Measurements from ENCODE around the gene CDC6. TPM values are rescaled to one million over a fixed set of nuclear protein-coding genes. Genes with fewer than 3 reads are reported as not detected.

Gene CDC6
- total RNA-seq, 6 experiments from 2014 or later = 0.42 to 9.1 (median 3.1) TPM

GRCh38 chr17:40312893-40313667 lies 25.4 kb downstream of the CDC6 start:
- DNase-seq (peak in 2 of 3 donors; percentile 66 to 69), ATAC-seq (peak; percentile 5 to 43 (median 10))
- Histone ChIP-seq H3K4me3 (no peak overlapping the region), H3K27me3 (no peaks in the 10 kb centered on the region), H3K4me1 (peaks cover 0 to 80% (median 40%) of the 10 kb centered on the region in 4 donors), H3K27ac (peak overlapping the region in 2 of 3 donors; percentile 9 to 24), H3K36me3 (no peaks in the 10 kb centered on the region), H3K9me3 (no peaks in the 10 kb centered on the region)
- intact Hi-C loops (cut with DNase I) = no loop called here
- WGBS (ENCODE audit: insufficient coverage, low coverage, low lambda C conversion rate, missing lambda C conversion rate) = 88% methylated on average over 1 of the region's 4 CpGs
- no peak for TF ChIP-seq POLR2A (IDR thresholded peaks at IDR 0.05)
- TF ChIP-seq CTCF (IDR thresholded peaks at IDR 0.05) = no peak

GRCh38 chr17:40313668-40314583 lies 26.2 kb downstream of the CDC6 start:
- no peak for TF ChIP-seq POLR2A (IDR thresholded peaks at IDR 0.05)
- no peak for TF ChIP-seq CTCF (IDR thresholded peaks at IDR 0.05)
- Histone ChIP-seq H3K4me3 (no peak overlapping the region), H3K27me3 (no peaks in the 10 kb centered on the region), H3K36me3 (no peaks in the 10 kb centered on the region), H3K4me1 (peaks cover 0 to 72% (median 40%) of the 10 kb centered on the region in 4 donors), H3K9me3 (no peaks in the 10 kb centered on the region), H3K27ac (peak overlapping the region in 1 of 3 donors; percentile 24)
- DNase-seq = peak; percentile 34 to 51 (median 46)
- WGBS (ENCODE audit: insufficient coverage, low coverage, low lambda C conversion rate, missing lambda C conversion rate) = 46% methylated on average over 6 of the region's 7 CpGs
- intact Hi-C loops (cut with DNase I) = no loop called here
- ATAC-seq = no peak

GRCh38 chr17:40314584-40314956 lies 26.9 kb downstream of the CDC6 start:
- TF ChIP-seq POLR2A (IDR thresholded peaks at IDR 0.05) (no peak), CTCF (IDR thresholded peaks at IDR 0.05) (no peak)
- peak; percentile 77 to 95 (median 86) for DNase-seq
- Histone ChIP-seq H3K4me3 (no peak overlapping the region), H3K27me3 (no peaks in the 10 kb centered on the region), H3K4me1 (peaks cover 0 to 75% (median 41%) of the 10 kb centered on the region in 4 donors), H3K9me3 (no peaks in the 10 kb centered on the region), H3K27ac (no peak overlapping the region), H3K36me3 (no peaks in the 10 kb centered on the region)
- intact Hi-C loops (cut with DNase I) = no loop called here
- ATAC-seq = peak in 2 of 4 donors; percentile 38 to 44
- 40% methylated on average over 1 of the region's 3 CpGs for WGBS (ENCODE audit: insufficient coverage, low coverage, low lambda C conversion rate, missing lambda C conversion rate)

- TF ChIP-seq POLR2A (IDR thresholded peaks at IDR 0.05) = no peak
- no peak for TF ChIP-seq CTCF (IDR thresholded peaks at IDR 0.05)
- DNase-seq (peak in 2 of 3 donors; percentile 6 to 12), ATAC-seq (no peak)
- 100% methylated on average over 1 of the region's 3 CpGs for WGBS (ENCODE audit: insufficient coverage, low coverage, low lambda C conversion rate, missing lambda C conversion rate)
- H3K27ac ChIP-seq = no peak overlapping the region
- H3K4me1 ChIP-seq = peaks cover 0 to 75% (median 42%) of the 10 kb centered on the region in 4 donors
- no peaks in the 10 kb centered on the region for H3K27me3 ChIP-seq
- H3K4me3 ChIP-seq = no peak overlapping the region
- intact Hi-C loops (cut with DNase I) = no loop called here
- no peaks in the 10 kb centered on the region for H3K9me3 ChIP-seq
- H3K36me3 ChIP-seq = no peaks in the 10 kb centered on the region
Observed at GRCh38 chr17:40315206-40315605, 27.5 kb downstream of the CDC6 start.

All from right lobe of liver (tissue), 6 donors.